ENCODE measurements around the gene IPMK. TPM values are rescaled to one million over a fixed set of nuclear protein-coding genes. Genes with fewer than 3 reads are reported as not detected.

The IPMK gene
- total and polyA plus RNA-seq, 2 donors (not counting 1 experiment from before 2014, with no cell fraction given): 3.6 to 6.3 TPM

- H3K4me3 ChIP-seq (replicated peaks in 1 of 4; ENCODE audit: control extremely low read depth in 1 of 4, insufficient read depth in 1 of 4, low read depth in 3 of 4, low read length in 4 of 4): no peak overlapping the region
- no peaks in the 10 kb centered on the region for H3K27me3 ChIP-seq (ENCODE audit: control insufficient read depth, insufficient read depth, low read length)
- H3K9me3 ChIP-seq (ENCODE audit: control insufficient read depth, insufficient read depth, low read depth, low read length): no peaks in the 10 kb centered on the region
- no peak overlapping the region for H3K4me2 ChIP-seq (ENCODE audit: extremely low read depth, insufficient read depth, low read length)
- H3K36me3 ChIP-seq (ENCODE audit: control insufficient read depth, insufficient read depth, low read length): no peaks in the 10 kb centered on the region
- no peaks in the 10 kb centered on the region for H4K20me1 ChIP-seq (ENCODE audit: control insufficient read depth, extremely low read depth, insufficient read depth, low read length)
- H3K79me2 ChIP-seq (ENCODE audit: control insufficient read depth, insufficient read depth, low read length): peaks cover 2% of the 10 kb centered on the region
- no peak for DNase-seq (ENCODE audit: low read depth in 2 of 2)
- no peak overlapping the region for H2AFZ ChIP-seq (ENCODE audit: low read length)
- TF ChIP-seq CTCF (conservative IDR thresholded peaks at IDR 0.05 in 1 of 2, IDR thresholded peaks at IDR 0.05 in 1 of 2; ENCODE audit: low read depth in 1 of 2, low read length in 2 of 2) (no peak), EZH2 (IDR thresholded peaks at IDR 0.05; ENCODE audit: low read length, missing control alignments) (no peak)
- H3K9ac ChIP-seq (ENCODE audit: insufficient read depth, low read length): no peak overlapping the region
- peaks cover 3% of the 10 kb centered on the region for H3K4me1 ChIP-seq (ENCODE audit: control insufficient read depth, extremely low read depth, insufficient read depth, low read length)
- no peak overlapping the region for H3K27ac ChIP-seq (ENCODE audit: insufficient read depth, low read length)
These were observed 24.4 kb downstream of the IPMK start for GRCh38 chr10:58243269-58243668.

DNA sequence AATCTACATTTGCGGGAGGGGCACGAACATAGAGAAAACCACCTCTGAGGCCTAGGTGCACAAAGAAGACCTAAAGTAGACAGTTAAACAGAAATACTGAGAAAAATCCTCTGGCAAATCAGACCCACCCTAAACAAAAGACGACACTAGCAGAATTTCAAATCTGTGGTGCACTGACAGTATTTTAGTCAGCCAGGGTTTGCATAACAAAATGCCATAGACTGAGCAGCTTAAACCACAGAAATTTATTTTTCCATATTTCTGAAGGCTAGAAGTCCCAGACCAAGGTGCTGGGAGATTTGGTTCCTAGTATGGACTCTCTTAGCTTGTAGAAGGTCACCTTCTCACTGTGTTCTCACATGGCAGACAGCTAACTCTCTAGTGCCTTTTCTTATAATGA is 26.3 kb downstream of the IPMK start:
- Histone ChIP-seq H4K20me1 (ENCODE audit: control insufficient read depth, extremely low read depth, insufficient read depth, low read length) (no peaks in the 10 kb centered on the region), H3K9me3 (ENCODE audit: control insufficient read depth, insufficient read depth, low read depth, low read length) (no peaks in the 10 kb centered on the region), H3K79me2 (ENCODE audit: control insufficient read depth, insufficient read depth, low read length) (peaks cover 2% of the 10 kb centered on the region), H3K27me3 (ENCODE audit: control insufficient read depth, insufficient read depth, low read length) (no peaks in the 10 kb centered on the region), H3K27ac (ENCODE audit: insufficient read depth, low read length) (no peak overlapping the region), H3K4me3 (replicated peaks in 1 of 4; ENCODE audit: control extremely low read depth in 1 of 4, insufficient read depth in 1 of 4, low read depth in 3 of 4, low read length in 4 of 4) (no peak overlapping the region), H3K4me2 (ENCODE audit: extremely low read depth, insufficient read depth, low read length) (no peak overlapping the region), H3K9ac (ENCODE audit: insufficient read depth, low read length) (no peak overlapping the region), H3K36me3 (ENCODE audit: control insufficient read depth, insufficient read depth, low read length) (no peaks in the 10 kb centered on the region), H2AFZ (ENCODE audit: low read length) (no peak overlapping the region), H3K4me1 (ENCODE audit: control insufficient read depth, extremely low read depth, insufficient read depth, low read length) (peaks cover 3% of the 10 kb centered on the region)
- peak; percentile 42 to 65 for DNase-seq (ENCODE audit: low read depth in 2 of 2)
- TF ChIP-seq EZH2 (IDR thresholded peaks at IDR 0.05; ENCODE audit: low read length, missing control alignments) (no peak), CTCF (conservative IDR thresholded peaks at IDR 0.05 in 1 of 2, IDR thresholded peaks at IDR 0.05 in 1 of 2; ENCODE audit: low read depth in 1 of 2, low read length in 2 of 2) (no peak)

- Histone ChIP-seq H3K27me3 (ENCODE audit: control insufficient read depth, insufficient read depth, low read length) (no peaks in the 10 kb centered on the region), H3K4me2 (ENCODE audit: extremely low read depth, insufficient read depth, low read length) (no peak overlapping the region), H3K79me2 (ENCODE audit: control insufficient read depth, insufficient read depth, low read length) (peaks cover 2% of the 10 kb centered on the region), H3K27ac (ENCODE audit: insufficient read depth, low read length) (no peak overlapping the region), H3K4me3 (replicated peaks in 1 of 4; ENCODE audit: control extremely low read depth in 1 of 4, insufficient read depth in 1 of 4, low read depth in 3 of 4, low read length in 4 of 4) (no peak overlapping the region), H3K9me3 (ENCODE audit: control insufficient read depth, insufficient read depth, low read depth, low read length) (no peaks in the 10 kb centered on the region), H3K4me1 (ENCODE audit: control insufficient read depth, extremely low read depth, insufficient read depth, low read length) (peaks cover 3% of the 10 kb centered on the region), H3K9ac (ENCODE audit: insufficient read depth, low read length) (no peak overlapping the region), H2AFZ (ENCODE audit: low read length) (no peak overlapping the region), H4K20me1 (ENCODE audit: control insufficient read depth, extremely low read depth, insufficient read depth, low read length) (no peaks in the 10 kb centered on the region), H3K36me3 (ENCODE audit: control insufficient read depth, insufficient read depth, low read length) (no peaks in the 10 kb centered on the region)
- peak in 1 of 2 donors; percentile 70 for DNase-seq (ENCODE audit: low read depth in 2 of 2)
- TF ChIP-seq CTCF (conservative IDR thresholded peaks at IDR 0.05 in 1 of 2, IDR thresholded peaks at IDR 0.05 in 1 of 2; ENCODE audit: low read depth in 1 of 2, low read length in 2 of 2) (no peak), EZH2 (IDR thresholded peaks at IDR 0.05; ENCODE audit: low read length, missing control alignments) (no peak)
These were observed 27.2 kb downstream of the IPMK start for GRCh38 chr10:58240531-58240930.
